ENCODE results near the gene DEFB128.

The DEFB128 gene

DNA sequence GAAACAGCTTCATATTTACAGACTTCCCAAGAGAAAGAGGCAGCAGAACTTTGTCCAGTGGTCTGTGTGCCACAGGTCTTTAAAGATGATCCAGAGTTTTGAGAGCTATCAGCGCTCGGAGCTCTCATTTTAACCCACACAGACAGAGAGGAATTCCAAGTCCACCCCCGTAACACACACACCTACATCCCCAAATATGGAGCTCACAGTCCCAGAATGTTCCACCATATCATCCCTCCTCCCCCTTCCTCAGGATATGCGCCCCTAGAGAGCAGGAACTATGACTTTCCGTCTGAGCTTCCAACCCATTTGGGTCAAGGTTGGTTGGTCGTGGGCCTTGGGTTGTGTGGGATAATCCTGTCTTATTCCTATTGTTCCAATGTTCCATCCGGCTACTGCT is at the start of gene DEFB128:
DEFB128 (minus strand) TSS at position 101 of the 400 bp plus-strand sequence; CDS start at position 13, 88 bp downstream.
- no peaks in the 10 kb centered on the region for H3K36me3 ChIP-seq
- no peaks in the 10 kb centered on the region for H3K27me3 ChIP-seq
- DNase-seq: no peak
- H3K4me3 ChIP-seq: no peak within 1 kb of the TSS
- H3K4me1 ChIP-seq: no peaks in the 10 kb centered on the region
- no peaks in the 10 kb centered on the region for H3K9me3 ChIP-seq
- H3K27ac ChIP-seq: no peak within 1 kb of the TSS
- intact Hi-C loops (cut with DNase I; ENCODE audit: low total_unique reads): no loop called here
- TF ChIP-seq, protein P1, sequence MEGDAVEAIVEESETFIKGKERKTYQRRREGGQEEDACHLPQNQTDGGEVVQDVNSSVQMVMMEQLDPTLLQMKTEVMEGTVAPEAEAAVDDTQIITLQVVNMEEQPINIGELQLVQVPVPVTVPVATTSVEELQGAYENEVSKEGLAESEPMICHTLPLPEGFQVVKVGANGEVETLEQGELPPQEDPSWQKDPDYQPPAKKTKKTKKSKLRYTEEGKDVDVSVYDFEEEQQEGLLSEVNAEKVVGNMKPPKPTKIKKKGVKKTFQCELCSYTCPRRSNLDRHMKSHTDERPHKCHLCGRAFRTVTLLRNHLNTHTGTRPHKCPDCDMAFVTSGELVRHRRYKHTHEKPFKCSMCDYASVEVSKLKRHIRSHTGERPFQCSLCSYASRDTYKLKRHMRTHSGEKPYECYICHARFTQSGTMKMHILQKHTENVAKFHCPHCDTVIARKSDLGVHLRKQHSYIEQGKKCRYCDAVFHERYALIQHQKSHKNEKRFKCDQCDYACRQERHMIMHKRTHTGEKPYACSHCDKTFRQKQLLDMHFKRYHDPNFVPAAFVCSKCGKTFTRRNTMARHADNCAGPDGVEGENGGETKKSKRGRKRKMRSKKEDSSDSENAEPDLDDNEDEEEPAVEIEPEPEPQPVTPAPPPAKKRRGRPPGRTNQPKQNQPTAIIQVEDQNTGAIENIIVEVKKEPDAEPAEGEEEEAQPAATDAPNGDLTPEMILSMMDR (IDR thresholded peaks at IDR 0.05): no peak

GRCh38 chr20:237929-238328 is 48.4 kb upstream of the DEFB128 start:
- Histone ChIP-seq H3K4me1 (no peaks in the 10 kb centered on the region), H3K36me3 (no peaks in the 10 kb centered on the region), H3K27me3 (peaks cover 0 to 4% of the 10 kb centered on the region in 2 donors), H3K4me3 (no peak overlapping the region), H3K27ac (no peak overlapping the region), H3K9me3 (no peaks in the 10 kb centered on the region)
- intact Hi-C loops (cut with DNase I; ENCODE audit: low total_unique reads): no loop called here
- no peak for DNase-seq
- TF ChIP-seq, protein P1 (IDR thresholded peaks at IDR 0.05): no peak

- Histone ChIP-seq H3K36me3 (no peaks in the 10 kb centered on the region), H3K4me1 (no peaks in the 10 kb centered on the region), H3K27ac (no peak overlapping the region), H3K9me3 (no peaks in the 10 kb centered on the region), H3K27me3 (peaks cover 0 to 4% of the 10 kb centered on the region in 2 donors), H3K4me3 (no peak overlapping the region)
- intact Hi-C loops (cut with DNase I; ENCODE audit: low total_unique reads): no loop called here
- DNase-seq: no peak
- TF ChIP-seq, protein P1 (IDR thresholded peaks at IDR 0.05): no peak
Measured at GRCh38 chr20:237489-237888, 48.0 kb upstream of the DEFB128 start.

DNA sequence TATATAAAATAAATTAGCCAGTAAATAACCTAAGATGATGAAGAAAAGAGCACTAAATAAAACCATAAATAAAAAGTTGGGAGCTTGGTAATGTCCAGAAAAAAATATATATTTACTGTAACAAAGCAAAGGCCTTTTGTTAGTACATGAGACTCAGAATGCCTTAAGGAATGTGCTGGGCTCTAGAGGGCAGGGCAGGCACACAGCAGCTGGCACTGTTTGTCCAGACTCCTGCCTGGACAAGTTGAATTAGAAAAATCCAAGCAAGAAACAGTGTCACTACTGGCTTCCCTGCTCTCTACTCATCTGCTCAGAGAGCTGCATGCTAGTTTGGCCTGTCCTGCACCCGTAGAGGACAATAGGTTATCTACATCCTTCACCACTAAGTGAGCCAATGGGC is 46.4 kb upstream of the DEFB128 start:
- no peak overlapping the region for H3K27ac ChIP-seq
- no peak for DNase-seq

DNA sequence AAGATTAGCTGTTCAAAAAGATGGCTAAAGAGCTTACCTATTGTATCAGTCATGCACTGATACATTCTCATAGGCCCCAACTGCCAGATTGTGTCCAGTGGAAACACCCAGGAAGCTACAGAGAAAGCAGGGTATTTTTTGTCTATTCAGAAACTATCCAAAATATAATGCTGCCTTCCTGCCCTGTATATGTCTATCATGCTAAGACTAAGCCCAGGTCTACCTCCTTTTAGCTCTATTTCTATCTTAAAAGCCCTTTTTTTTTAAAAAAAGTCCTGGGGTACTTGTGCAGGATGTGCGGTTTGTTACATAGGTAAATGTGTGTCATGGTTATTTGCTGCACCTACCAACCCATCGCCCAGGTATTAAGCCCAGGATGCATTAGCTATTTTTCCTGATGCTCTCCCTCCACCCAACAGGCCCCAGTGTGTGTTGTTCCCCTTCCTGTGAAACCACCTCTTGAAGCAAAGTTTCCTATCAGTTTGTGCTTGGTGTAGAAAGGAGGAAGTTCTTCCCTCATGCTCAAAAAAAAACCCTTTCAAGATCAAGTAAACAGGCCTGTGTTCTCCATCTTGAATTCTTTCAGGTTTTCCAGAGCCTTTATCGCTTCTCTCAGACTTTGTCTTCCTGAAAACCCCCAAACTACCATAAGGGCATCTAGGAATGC is 38.1 kb upstream of the DEFB128 start:
- Histone ChIP-seq H3K27me3 (peaks cover 0 to 5% of the 10 kb centered on the region in 2 donors), H3K27ac (no peak overlapping the region), H3K9me3 (no peaks in the 10 kb centered on the region), H3K36me3 (no peaks in the 10 kb centered on the region), H3K4me3 (no peak overlapping the region), H3K4me1 (no peaks in the 10 kb centered on the region)
- DNase-seq: no peak
- intact Hi-C loops (cut with DNase I; ENCODE audit: low total_unique reads): no loop called here
- TF ChIP-seq, protein P1 (IDR thresholded peaks at IDR 0.05): no peak

More for the DNA sequence above, 46.4 kb upstream of the DEFB128 start:
- intact Hi-C loops (cut with DNase I; ENCODE audit: low total_unique reads): no loop called here
- TF ChIP-seq, protein P1 (IDR thresholded peaks at IDR 0.05): no peak
- H3K9me3 ChIP-seq: no peaks in the 10 kb centered on the region
- no peaks in the 10 kb centered on the region for H3K36me3 ChIP-seq
- peaks cover 0 to 4% of the 10 kb centered on the region in 2 donors for H3K27me3 ChIP-seq
- no peaks in the 10 kb centered on the region for H3K4me1 ChIP-seq
- no peak overlapping the region for H3K4me3 ChIP-seq
